ENCODE measurements around the gene CDK17. TPM values are rescaled to one million over a fixed set of nuclear protein-coding genes. Genes with fewer than 3 reads are reported as not detected.

CDK17 gene
- total and polyA plus RNA-seq, 2 of the 8 experiments (the other 6 are each of a cell fraction or from before 2014, with no cell fraction given) = 5.8 to 20.0 TPM

DNA sequence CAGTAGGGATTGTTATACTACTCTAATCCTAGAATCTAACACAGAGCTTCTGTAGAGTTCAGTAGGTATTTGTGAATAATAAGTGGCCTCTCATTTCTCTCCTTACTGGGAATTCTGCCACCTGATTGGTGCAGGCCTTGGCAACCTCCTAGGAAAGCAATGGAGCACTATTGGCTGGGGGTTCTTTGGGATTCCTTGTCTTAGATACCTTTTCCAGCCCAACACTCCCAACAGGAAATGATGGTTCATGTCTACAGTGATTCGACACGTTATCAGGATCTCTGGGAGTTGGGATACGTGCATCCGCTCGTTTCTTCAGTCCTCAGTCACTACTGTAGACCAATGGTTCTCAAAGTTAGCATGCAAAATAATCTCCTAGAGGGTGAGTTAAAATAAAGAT is 138.7 kb downstream of the CDK17 start:
- no peak for FAIRE-seq
- 96% methylated on average over 5 of the region's 5 CpGs; no CpG with 5 or more reads in 1 of the 2 experiments for WGBS, 2 experiments (ENCODE audit: extremely low coverage in 1 of 2, insufficient coverage in 1 of 2, insufficient read length in 1 of 2, insufficient replicate concordance in 2 of 2, low coverage in 1 of 2, low lambda C conversion rate in 2 of 2, missing lambda C conversion rate in 1 of 2)
- TF ChIP-seq NANOG (IDR thresholded peaks at IDR 0.05; ENCODE audit: insufficient read depth, low read depth, low read length, poor library complexity, severe bottlenecking) (no peak), SAP30 (IDR thresholded peaks at IDR 0.05; ENCODE audit: insufficient read depth, insufficient replicate concordance, low read length) (no peak), RXRA (IDR thresholded peaks at IDR 0.05; ENCODE audit: insufficient read depth, low read depth, low read length) (no peak), EGR1 (IDR thresholded peaks at IDR 0.05; ENCODE audit: borderline replicate concordance, low read depth, low read length) (no peak), EP300 (IDR thresholded peaks at IDR 0.05; ENCODE audit: borderline replicate concordance in 1 of 2, low read depth in 2 of 2, low read length in 2 of 2) (no peak), SIX5 (IDR thresholded peaks at IDR 0.05; ENCODE audit: low read depth, low read length) (no peak), GTF2F1 (IDR thresholded peaks at IDR 0.05; ENCODE audit: borderline replicate concordance, low read depth, low read length) (no peak), TEAD4 (IDR thresholded peaks at IDR 0.05; ENCODE audit: low read depth, low read length) (no peak), RNF2 (IDR thresholded peaks at IDR 0.05; ENCODE audit: borderline replicate concordance, low read depth, low read length, missing control alignments, poor library complexity, severe bottlenecking) (no peak), CEBPB (IDR thresholded peaks at IDR 0.05; ENCODE audit: low read depth, low read length) (no peak)
- TF ChIP-seq, protein P1, sequence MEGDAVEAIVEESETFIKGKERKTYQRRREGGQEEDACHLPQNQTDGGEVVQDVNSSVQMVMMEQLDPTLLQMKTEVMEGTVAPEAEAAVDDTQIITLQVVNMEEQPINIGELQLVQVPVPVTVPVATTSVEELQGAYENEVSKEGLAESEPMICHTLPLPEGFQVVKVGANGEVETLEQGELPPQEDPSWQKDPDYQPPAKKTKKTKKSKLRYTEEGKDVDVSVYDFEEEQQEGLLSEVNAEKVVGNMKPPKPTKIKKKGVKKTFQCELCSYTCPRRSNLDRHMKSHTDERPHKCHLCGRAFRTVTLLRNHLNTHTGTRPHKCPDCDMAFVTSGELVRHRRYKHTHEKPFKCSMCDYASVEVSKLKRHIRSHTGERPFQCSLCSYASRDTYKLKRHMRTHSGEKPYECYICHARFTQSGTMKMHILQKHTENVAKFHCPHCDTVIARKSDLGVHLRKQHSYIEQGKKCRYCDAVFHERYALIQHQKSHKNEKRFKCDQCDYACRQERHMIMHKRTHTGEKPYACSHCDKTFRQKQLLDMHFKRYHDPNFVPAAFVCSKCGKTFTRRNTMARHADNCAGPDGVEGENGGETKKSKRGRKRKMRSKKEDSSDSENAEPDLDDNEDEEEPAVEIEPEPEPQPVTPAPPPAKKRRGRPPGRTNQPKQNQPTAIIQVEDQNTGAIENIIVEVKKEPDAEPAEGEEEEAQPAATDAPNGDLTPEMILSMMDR (IDR thresholded peaks at IDR 0.05; ENCODE audit: control extremely low read depth in 1 of 3, insufficient read depth in 1 of 3, low read depth in 1 of 3, low read length in 3 of 3) = no peak

More for the DNA sequence above, 138.7 kb downstream of the CDK17 start:
- no peaks in the 10 kb centered on the region for H3K23me2 ChIP-seq (ENCODE audit: low read depth, low read length)
- H3K4me3 ChIP-seq (ENCODE audit: extremely low read depth in 1 of 4, insufficient read depth in 2 of 4, low read depth in 3 of 4, low read length in 4 of 4) = no peak overlapping the region
- no peak overlapping the region for H2BK15ac ChIP-seq (ENCODE audit: low read length)
- no peak overlapping the region for H2BK20ac ChIP-seq (ENCODE audit: low read length)
- no peak overlapping the region for H4K91ac ChIP-seq (replicated peaks; ENCODE audit: insufficient read length, low read length)
- H3K27me3 ChIP-seq (replicated peaks in 1 of 4; ENCODE audit: control insufficient read depth in 3 of 4, extremely low read depth in 1 of 4, insufficient read depth in 3 of 4, low read length in 3 of 4) = no peaks in the 10 kb centered on the region
- no peak overlapping the region for H2BK12ac ChIP-seq (ENCODE audit: low read depth, low read length)
- CTCF ChIA-PET (ENCODE audit: partially characterized antibody) = interaction anchor here (1.0 to 2.1 kb wide), 3 partner anchors 9 to 15 kb away, joined by 3 to 7 read pairs (median 4); no protein-coding TSS in a partner anchor
- H3K18ac ChIP-seq (ENCODE audit: extremely low read depth, low read length) = no peak overlapping the region
- H3K56ac ChIP-seq (replicated peaks; ENCODE audit: insufficient read length, low read depth, low read length) = no peak overlapping the region
- no peaks in the 10 kb centered on the region; a peak in 2 of 7 replicates for H3K4me1 ChIP-seq (replicated peaks in 1 of 4; ENCODE audit: control insufficient read depth in 3 of 4, insufficient read depth in 4 of 4, low read length in 3 of 4)
- no peak overlapping the region for H2BK5ac ChIP-seq (ENCODE audit: low read depth, low read length)
- no peak overlapping the region for H2AFZ ChIP-seq (ENCODE audit: low read length)
- H2BK120ac ChIP-seq (replicated peaks; ENCODE audit: low read depth, low read length) = no peak overlapping the region
- no peaks in the 10 kb centered on the region for H4K20me1 ChIP-seq (replicated peaks in 1 of 2; ENCODE audit: control insufficient read depth in 1 of 2, insufficient read depth in 2 of 2, low read length in 2 of 2)
- POLR2A ChIA-PET (ENCODE audit: partially characterized antibody) = no interaction called here
- H3K79me2 ChIP-seq (ENCODE audit: control insufficient read depth in 1 of 2, insufficient read depth in 2 of 2, low read length in 2 of 2) = no peaks in the 10 kb centered on the region
- no peak overlapping the region for H3K23ac ChIP-seq (ENCODE audit: insufficient read length)
- H4K5ac ChIP-seq (ENCODE audit: insufficient read length, low read depth, low read length) = no peak overlapping the region
- H3K9ac ChIP-seq (replicated peaks in 1 of 4; ENCODE audit: extremely low read depth in 1 of 4, low read depth in 3 of 4, low read length in 3 of 4) = no peak overlapping the region
- H2AK5ac ChIP-seq (ENCODE audit: low read depth, low read length) = no peak overlapping the region
- H3K79me1 ChIP-seq (ENCODE audit: low read depth, low read length) = no peaks in the 10 kb centered on the region
- no peak overlapping the region for H3K4me2 ChIP-seq (ENCODE audit: insufficient read depth in 1 of 2, low read depth in 2 of 2, low read length in 2 of 2)
- DNase-seq (ENCODE audit: low read depth in 1 of 2, low spot score in 2 of 2) = no peak
- no peak overlapping the region for H4K8ac ChIP-seq (ENCODE audit: extremely low read depth, insufficient read depth, low read length)
- no peaks in the 10 kb centered on the region for H3K9me3 ChIP-seq (ENCODE audit: insufficient read depth in 2 of 2, low read depth in 1 of 2, low read length in 1 of 2)
- no peak overlapping the region for H3K14ac ChIP-seq (ENCODE audit: insufficient read length)
- no peaks in the 10 kb centered on the region; a peak in 2 of 8 replicates for H3K36me3 ChIP-seq (ENCODE audit: control insufficient read depth in 2 of 4, insufficient read depth in 4 of 4, low read length in 3 of 4)
- H3K4ac ChIP-seq (replicated peaks; ENCODE audit: insufficient read length, low read depth, low read length) = no peak overlapping the region
- H3K27ac ChIP-seq (ENCODE audit: low read depth, low read length) = no peak overlapping the region
